T1000 (cell line): ENCODE measurements around the gene SLC2A13.
"Not testable (repeated sequence)": the region's sequence is repeated elsewhere in the genome, so short reads cannot be mapped to it uniquely, and the experiment has no call there.

Experiments
- DNase-seq: peaks from one replicate; lab custom pipeline; 2025; ENCODE audit warnings: mixed read lengths; lab: John Stamatoyannopoulos, UW

The SLC2A13 gene

GRCh38 chr12:40104461-40105264 lies 1.2 kb downstream of the SLC2A13 start:
- no peak for DNase-seq

DNA sequence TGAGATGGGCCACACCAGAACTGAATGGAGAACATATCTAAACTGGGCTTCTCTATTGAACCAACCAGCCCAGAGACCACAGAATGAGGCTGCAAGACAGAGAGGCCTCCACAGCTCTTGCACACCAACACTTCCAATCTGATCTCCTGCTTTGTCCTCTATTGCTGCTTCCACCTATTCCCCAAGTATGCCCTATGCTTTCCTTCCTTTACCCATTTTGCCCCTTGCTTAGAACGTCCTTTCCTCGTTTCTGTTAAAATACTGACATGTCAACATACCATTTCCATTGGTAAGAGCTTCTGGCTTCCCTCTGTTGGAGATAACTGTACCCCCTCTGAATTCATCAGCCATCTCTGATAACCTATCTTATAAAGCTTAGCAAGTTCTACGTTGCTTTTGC lies 2.8 kb downstream of the SLC2A13 start:
- no peak for DNase-seq

DNA sequence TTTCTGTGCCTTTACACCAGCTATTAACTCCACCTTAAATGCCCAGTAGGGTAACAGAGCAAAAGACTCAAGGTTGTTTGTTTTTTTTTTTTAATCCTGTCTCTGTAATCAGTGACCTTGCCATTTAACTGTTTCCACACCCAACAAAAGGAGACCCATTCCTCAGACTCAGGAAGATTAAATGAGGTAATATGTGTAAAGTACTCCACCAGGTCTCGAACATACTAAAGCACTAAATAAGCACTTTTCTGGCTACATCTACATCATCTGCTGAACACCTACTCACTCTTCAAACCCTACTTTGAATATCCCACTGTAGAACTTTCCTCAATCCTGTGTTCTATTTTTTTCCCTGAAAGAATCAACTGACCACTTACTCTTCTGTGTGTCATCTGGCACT lies 4.1 kb downstream of the SLC2A13 start:
- DNase-seq, result no peak

GRCh38 chr12:40099423-40099853 lies 6.4 kb downstream of the SLC2A13 start:
- no peak for DNase-seq

GRCh38 chr12:40098406-40099145 lies 7.3 kb downstream of the SLC2A13 start:
- DNase-seq, result no peak

DNA sequence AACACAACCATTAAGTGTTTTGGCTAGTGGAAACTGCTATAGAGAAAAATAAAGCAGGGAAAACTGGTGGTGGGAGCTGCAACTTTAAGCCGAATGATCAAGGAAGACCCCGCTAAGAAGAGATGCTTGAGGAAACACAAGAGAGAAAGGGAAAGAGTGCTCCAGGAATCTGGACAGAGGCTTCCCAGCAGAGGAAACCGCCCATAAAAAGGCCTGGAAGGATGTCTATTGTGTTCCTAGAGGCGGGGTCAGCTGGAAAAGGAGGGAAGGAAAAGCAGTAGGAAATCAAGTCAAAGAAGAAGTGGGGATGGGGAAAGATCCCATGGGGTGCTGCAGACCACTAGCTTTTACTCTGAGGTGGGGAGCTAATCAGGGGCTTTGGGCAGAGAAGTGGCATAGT lies 12.4 kb downstream of the SLC2A13 start:
- no peak for DNase-seq

DNA sequence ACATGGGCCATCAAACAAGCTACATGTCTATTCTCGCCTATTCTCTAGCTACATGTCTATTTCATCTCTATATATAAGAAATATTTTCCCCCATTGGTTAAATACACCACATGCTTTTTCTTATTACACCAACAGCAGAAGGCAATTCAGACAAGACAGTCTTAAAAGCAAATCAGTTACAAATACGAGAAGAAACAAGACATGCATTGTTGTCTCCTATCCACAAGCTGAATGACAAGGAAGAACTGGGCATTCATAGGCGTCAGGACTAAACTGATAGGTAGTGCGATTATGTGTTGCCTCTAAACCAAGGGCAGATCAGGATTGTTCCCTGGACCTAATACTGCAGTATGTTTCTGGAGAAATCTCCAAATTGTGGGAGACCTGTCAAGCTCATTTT lies 19.4 kb downstream of the SLC2A13 start:
- DNase-seq, result no peak

DNA sequence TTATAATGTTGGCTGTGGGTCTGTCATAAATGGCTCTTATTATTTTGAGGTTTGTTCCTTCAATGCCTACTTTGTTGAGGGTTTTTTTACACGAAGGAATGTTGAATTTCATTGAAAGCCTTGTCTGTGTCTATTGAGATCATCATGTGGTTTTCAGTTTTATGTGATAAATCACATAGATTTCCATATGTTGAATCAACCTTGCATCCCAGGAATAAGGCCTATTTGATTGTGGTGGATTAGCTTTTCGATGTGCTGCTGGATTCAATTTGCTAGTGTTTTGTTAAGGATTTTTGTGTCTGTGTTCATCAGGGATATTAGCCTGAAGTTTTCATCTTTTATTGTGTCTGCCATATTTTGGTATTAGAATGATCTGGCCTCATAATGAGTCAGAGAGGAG lies 27.6 kb downstream of the SLC2A13 start:
- DNase-seq, result no peak

DNA sequence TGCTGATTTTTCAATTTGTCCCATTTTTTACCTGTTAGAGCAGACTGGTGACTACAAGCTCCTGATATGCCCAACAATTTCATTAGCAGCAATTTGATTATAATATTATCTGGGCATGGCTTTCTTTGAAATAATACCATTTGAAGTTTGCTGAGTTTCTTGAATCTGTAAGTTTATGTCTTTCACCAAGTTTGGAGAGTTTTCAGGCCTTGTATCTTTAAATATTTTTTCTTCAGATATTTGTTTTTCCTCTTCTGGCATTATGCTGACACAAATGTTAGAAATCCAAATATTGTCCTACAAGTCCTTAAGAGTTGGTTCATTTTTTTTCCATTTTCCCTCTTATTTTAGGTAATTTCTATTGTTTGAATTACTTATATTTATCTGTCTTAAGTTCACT lies 30.4 kb downstream of the SLC2A13 start:
- DNase-seq, result no peak

DNA sequence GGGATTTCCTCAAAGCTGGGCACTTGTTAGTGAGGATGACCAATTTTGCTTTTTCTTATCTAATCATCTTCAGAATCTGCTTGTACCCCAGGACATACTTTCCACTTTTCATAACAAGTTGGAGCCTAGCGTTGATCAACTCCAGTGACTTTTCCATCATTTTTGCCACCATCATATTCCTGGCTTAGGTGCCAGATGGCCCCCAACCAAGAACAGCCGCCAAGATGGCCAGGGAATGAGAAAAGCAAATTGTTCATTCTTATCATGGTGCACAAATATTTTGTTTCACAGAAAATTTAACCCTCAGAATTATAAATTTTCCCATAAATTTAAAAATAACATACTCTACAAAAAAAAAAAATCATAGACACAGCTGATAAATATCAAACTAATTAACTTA lies 37.5 kb downstream of the SLC2A13 start:
- no peak for DNase-seq

GRCh38 chr12:40065636-40066035 lies 40.2 kb downstream of the SLC2A13 start:
- no peak for DNase-seq

DNA sequence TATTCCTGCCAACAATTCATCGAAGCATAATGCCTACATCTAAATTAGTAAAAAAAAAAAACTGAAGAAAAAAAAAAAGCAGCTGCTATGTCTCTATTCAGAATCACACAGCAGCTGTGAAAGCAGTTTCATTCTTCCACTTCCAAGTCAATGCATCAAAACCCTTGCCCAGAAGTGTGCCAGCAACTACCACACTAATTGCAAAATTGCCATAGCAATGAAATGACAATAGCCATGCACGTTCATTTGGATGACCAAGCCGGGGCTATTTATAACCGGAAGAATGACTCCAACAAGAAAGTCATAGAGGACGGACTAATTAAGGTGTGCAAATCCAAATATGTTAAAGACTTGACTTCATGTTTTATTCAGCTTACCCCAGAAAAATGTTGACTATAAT lies 42.5 kb downstream of the SLC2A13 start:
- no peak for DNase-seq

- DNase-seq, result no peak
Measured at GRCh38 chr12:40058721-40059190, 47.1 kb downstream of the SLC2A13 start.

- DNase-seq, result no peak
Measured at GRCh38 chr12:40056373-40056772, 49.5 kb downstream of the SLC2A13 start.

- no peak for DNase-seq
Measured at GRCh38 chr12:40055776-40056175, 50.1 kb downstream of the SLC2A13 start.

DNA sequence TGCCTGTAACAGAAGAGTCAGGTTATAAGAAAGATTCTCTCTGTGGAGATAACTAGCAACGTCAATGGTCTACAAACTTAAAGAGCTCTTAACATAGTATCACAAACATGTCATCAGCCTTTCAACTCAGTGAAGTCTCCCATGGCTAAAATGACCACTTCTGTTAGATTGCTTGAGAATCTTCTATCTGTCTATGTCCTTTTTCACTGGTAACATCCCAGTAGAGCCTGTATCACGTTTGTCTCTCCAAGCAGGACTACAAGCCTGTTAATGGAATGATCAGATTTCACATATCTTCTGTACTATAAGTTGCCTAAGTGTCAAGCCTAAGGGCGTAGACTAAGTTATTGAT lies 50.7 kb downstream of the SLC2A13 start:
- no peak for DNase-seq

DNA sequence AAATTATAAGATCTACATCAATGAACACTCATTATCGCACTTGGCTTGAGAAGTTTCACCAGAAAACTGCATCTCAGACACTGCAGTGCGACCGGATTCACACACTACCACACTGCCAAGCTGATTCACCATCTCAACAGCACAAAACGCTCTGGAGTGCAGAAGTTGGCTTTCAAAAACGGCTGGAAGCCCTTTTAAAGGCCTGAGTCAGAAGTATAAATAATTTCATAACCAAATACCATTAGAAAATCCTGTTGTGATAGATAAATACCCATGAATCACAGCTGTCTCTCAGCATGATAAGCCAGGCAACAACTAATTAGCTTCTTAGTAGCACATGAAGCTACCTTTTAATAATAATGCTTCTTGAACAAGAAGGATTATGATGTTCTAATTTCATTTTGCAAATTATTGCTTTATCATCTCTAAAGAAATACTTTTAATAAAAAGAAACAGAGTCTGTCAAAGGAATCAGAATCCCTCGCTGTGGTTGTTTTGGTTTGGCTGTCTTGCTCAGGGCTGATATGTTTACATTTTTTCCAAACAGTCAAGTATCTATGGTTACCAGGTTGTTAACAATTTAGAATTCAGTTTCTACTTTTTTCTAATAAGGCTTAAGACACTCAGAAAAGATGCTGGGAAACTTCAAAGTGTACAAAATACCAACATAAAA lies 51.2 kb downstream of the SLC2A13 start:
- no peak for DNase-seq

DNA sequence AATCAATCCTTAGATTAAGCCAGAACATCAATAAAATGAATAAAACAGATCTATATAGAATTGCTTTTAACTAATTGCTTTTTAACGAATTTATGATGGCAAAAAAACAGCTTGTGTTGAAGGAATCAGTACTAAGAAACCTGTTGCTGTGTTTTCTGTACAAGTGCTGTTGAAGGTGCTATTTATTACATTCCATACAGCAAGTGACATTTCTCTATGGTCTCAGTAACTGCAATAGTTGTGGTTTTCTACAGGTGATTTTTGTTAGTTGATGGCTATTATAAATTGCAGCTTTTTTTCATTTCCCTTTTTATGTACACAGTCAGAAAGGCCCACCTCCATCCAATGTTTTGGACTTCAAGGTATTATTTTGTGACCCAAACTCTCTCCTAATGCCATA lies 56.6 kb downstream of the SLC2A13 start:
- DNase-seq, result no peak

- DNase-seq, result not testable (repeated sequence)
Measured at GRCh38 chr12:40047002-40047401, 58.9 kb downstream of the SLC2A13 start.

DNA sequence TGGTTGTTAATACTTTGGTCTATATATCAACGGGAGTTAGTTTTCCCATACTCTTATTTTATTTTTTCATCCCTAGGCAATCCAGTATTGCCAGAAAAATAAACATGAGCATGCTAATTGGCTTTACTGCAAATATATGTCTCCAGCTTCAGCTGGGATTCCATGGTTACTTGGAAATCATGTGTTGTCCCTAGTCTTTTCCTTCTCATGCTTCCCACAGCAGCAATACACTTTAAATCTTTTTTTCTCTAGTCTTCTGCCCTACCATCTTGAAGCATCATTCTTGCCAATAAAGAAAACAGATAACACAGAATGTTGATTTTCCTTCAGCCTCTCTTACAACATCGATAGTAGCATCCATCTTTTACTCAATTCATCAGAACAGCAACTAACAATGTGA lies 60.2 kb downstream of the SLC2A13 start:
- no peak for DNase-seq

- no peak for DNase-seq
Measured at GRCh38 chr12:40044396-40044795, 61.5 kb downstream of the SLC2A13 start.

GRCh38 chr12:40039598-40039997 lies 66.3 kb downstream of the SLC2A13 start:
- DNase-seq, result no peak

- no peak for DNase-seq
Measured at GRCh38 chr12:40038619-40039018, 67.3 kb downstream of the SLC2A13 start.
